H9 (cell line): ENCODE measurements around the gene HEATR9. TPM values are rescaled to one million over a fixed set of nuclear protein-coding genes. Genes with fewer than 3 reads are reported as not detected.

Source experiments
- DNase-seq: peaks from one replicate; pipeline ENCODE4 v3.0.0-alpha.2; 2017
- H2AFZ ChIP-seq: one replicate; pipeline ENCODE4 v1.6.1; 2013; ENCODE audit warnings: mild to moderate bottlenecking, low read length, control low read depth, moderate library complexity
- H2AK5ac ChIP-seq: 2 replicates; pipeline ENCODE4 v1.6.1; 2013; ENCODE audit warnings: low read length, control low read depth, mixed read lengths; ENCODE audit not compliant: insufficient read length
- H2BK120ac ChIP-seq: one replicate; pipeline ENCODE4 v1.6.1; 2013; ENCODE audit warnings: low read depth, mild to moderate bottlenecking, low read length, control low read depth, inconsistent platforms; ENCODE audit not compliant: poor library complexity, severe bottlenecking
- H2BK12ac ChIP-seq: 2 replicates; pipeline ENCODE4 v1.6.1; 2013; ENCODE audit warnings: low read length, control low read depth, mixed read lengths, low read depth; ENCODE audit not compliant: insufficient read length
- H2BK15ac ChIP-seq: 2 replicates; pipeline ENCODE4 v1.6.1; 2013; ENCODE audit warnings: low read depth, low read length, control low read depth
- H2BK20ac ChIP-seq: one replicate; pipeline ENCODE4 v1.6.1; 2013; ENCODE audit warnings: low read depth, mild to moderate bottlenecking, low read length, control low read depth, inconsistent platforms; ENCODE audit not compliant: poor library complexity, severe bottlenecking
- H2BK5ac ChIP-seq: 2 replicates; pipeline ENCODE4 v1.6.1; 2013; ENCODE audit warnings: low read length, control low read depth, mixed read lengths; ENCODE audit not compliant: insufficient read length
- H3K14ac ChIP-seq: 2 replicates; pipeline ENCODE4 v1.6.1; 2013; ENCODE audit warnings: low read length, control low read depth; ENCODE audit not compliant: insufficient read depth
- H3K18ac ChIP-seq: 2 replicates; pipeline ENCODE4 v1.6.1; 2013; ENCODE audit warnings: low read depth, mild to moderate bottlenecking, mixed read lengths, low read length, control low read depth; ENCODE audit not compliant: insufficient read length
- H3K23ac ChIP-seq: 2 replicates; pipeline ENCODE4 v1.6.1; 2013; ENCODE audit warnings: low read length, control low read depth, mixed read lengths, low read depth; ENCODE audit not compliant: insufficient read length
- H3K23me2 ChIP-seq: 2 replicates; pipeline ENCODE4 v1.6.1; 2013; ENCODE audit warnings: low read depth, mild to moderate bottlenecking, mixed read lengths, low read length, control low read depth; ENCODE audit not compliant: insufficient read length, poor library complexity, severe bottlenecking
- H3K27ac ChIP-seq: 2 replicates; pipeline ENCODE4 v1.5.1; 2013; ENCODE audit warnings: low read length, control low read depth, mixed read lengths, low read depth; ENCODE audit not compliant: insufficient read length
- H3K27me3 ChIP-seq: 2 replicates; pipeline ENCODE4 v1.6.1; 2013; ENCODE audit warnings: low read length, control low read depth, inconsistent platforms; ENCODE audit not compliant: insufficient read depth
- H3K4ac ChIP-seq: 2 replicates; pipeline ENCODE4 v1.6.1; 2013; ENCODE audit warnings: low read depth, mild to moderate bottlenecking, control low read depth, inconsistent platforms, low read length, moderate library complexity
- H3K4me1 ChIP-seq: 2 replicates; pipeline ENCODE4 v1.6.1; 2013; ENCODE audit warnings: low read length, control low read depth, inconsistent platforms; ENCODE audit not compliant: insufficient read depth
- H3K4me2 ChIP-seq: 2 replicates; pipeline ENCODE4 v1.6.1; 2013; ENCODE audit warnings: low read length, control low read depth, mixed read lengths; ENCODE audit not compliant: insufficient read length, insufficient read depth
- H3K56ac ChIP-seq: 2 replicates; pipeline ENCODE4 v1.6.1; 2013; ENCODE audit warnings: low read depth, mild to moderate bottlenecking, mixed read lengths, low read length, control low read depth; ENCODE audit not compliant: insufficient read length
- H3K79me1 ChIP-seq: 2 replicates; pipeline ENCODE4 v1.6.1; 2013; ENCODE audit warnings: low read depth, mild to moderate bottlenecking, moderate library complexity, low read length, control low read depth, inconsistent platforms; ENCODE audit not compliant: insufficient read depth, poor library complexity, severe bottlenecking
- H3K79me2 ChIP-seq: 2 replicates; pipeline ENCODE4 v1.6.1; 2013; ENCODE audit warnings: low read length, control low read depth, inconsistent platforms; ENCODE audit not compliant: insufficient read depth
- H3K9ac ChIP-seq: 2 replicates; pipeline ENCODE4 v1.6.1; 2013; ENCODE audit warnings: low read length, control low read depth, mixed read lengths; ENCODE audit not compliant: insufficient read length; ENCODE audit errors: extremely low read depth
- H3K9me3 ChIP-seq: one replicate; pipeline ENCODE4 v1.6.1; 2013; ENCODE audit warnings: low read depth, low read length, inconsistent platforms; ENCODE audit not compliant: control insufficient read depth
- H3T11ph ChIP-seq: one replicate; pipeline ENCODE4 v1.6.1; 2013; ENCODE audit warnings: mild to moderate bottlenecking, low read length, control low read depth, inconsistent platforms
- H4K20me1 ChIP-seq: one replicate; pipeline ENCODE4 v1.6.1; 2013; ENCODE audit not compliant: control insufficient read depth, insufficient read length, insufficient read depth
- H4K5ac ChIP-seq: 2 replicates; pipeline ENCODE4 v1.6.1; 2013; ENCODE audit warnings: low read depth, mild to moderate bottlenecking, mixed read lengths, low read length, control low read depth; ENCODE audit not compliant: insufficient read length
- H4K8ac ChIP-seq: replicated peaks from 2 replicates; pipeline ENCODE4 v1.6.1; 2013; ENCODE audit warnings: low read length, control low read depth, mixed read lengths, low read depth; ENCODE audit not compliant: insufficient read length
- H4K91ac ChIP-seq: 2 replicates; pipeline ENCODE4 v1.6.1; 2013; ENCODE audit warnings: low read depth, mild to moderate bottlenecking, moderate library complexity, mixed read lengths, low read length, control low read depth; ENCODE audit not compliant: insufficient read length
- H3K27ac Mint-ChIP-seq, 3 experiments: 2 replicates in 2 of 3; 3 replicates in 1 of 3; pipeline ENCODE4 v1.8.0; 2020 to 2021; ENCODE audit warnings: mixed read lengths in 3 of 3, mild to moderate bottlenecking in 1 of 3, moderate library complexity in 1 of 3
- H3K27me3 Mint-ChIP-seq: 2 replicates; pipeline ENCODE4 v1.8.0; 2021; ENCODE audit warnings: low read depth, mild to moderate bottlenecking, moderate library complexity, mixed read lengths
- H3K36me3 Mint-ChIP-seq, 3 experiments: 2 replicates in 2 of 3; 3 replicates in 1 of 3; pipeline ENCODE4 v1.8.0; 2020 to 2021; ENCODE audit warnings: low read depth in 3 of 3, mixed read lengths in 3 of 3; ENCODE audit not compliant: insufficient read depth in 1 of 3
- H3K4me1 Mint-ChIP-seq, 2 experiments: 2 replicates each; pipeline ENCODE4 v1.8.0; 2020; ENCODE audit warnings: mixed read lengths in 2 of 2
- H3K4me3 Mint-ChIP-seq, 2 experiments: 2 replicates in 1 of 2; 3 replicates in 1 of 2; pipeline ENCODE4 v1.8.0; 2020 to 2021; ENCODE audit warnings: mild to moderate bottlenecking in 2 of 2, mixed read lengths in 2 of 2, moderate library complexity in 1 of 2
- H3K9me3 Mint-ChIP-seq, 2 experiments: 2 replicates in 1 of 2; 3 replicates in 1 of 2; pipeline ENCODE4 v1.8.0; 2020; ENCODE audit warnings: mild to moderate bottlenecking in 2 of 2, mixed read lengths in 2 of 2, moderate library complexity in 1 of 2
- CTCF ChIP-seq: fragments of 200-600 bp; sonication (generic); conservative IDR thresholded peaks from 3 replicates; pipeline ENCODE4 v1.8.0; 2021; ENCODE audit warnings: antibody characterized with exemption, mild to moderate bottlenecking
- WGBS: extraction: QIAGEN DNeasy Blood & Tissue Kit; methylation state at CpG from one replicate; pipeline ENCODE4 v1.1.7; 2013; ENCODE audit warnings: missing lambda C conversion rate, low lambda C conversion rate, mixed read lengths; ENCODE audit not compliant: insufficient read length; ENCODE audit errors: extremely low coverage; 5-methylcytosine and 5-hydroxymethylcytosine counted together
- total RNA-seq: library from RNA; stranded (reverse); gene quantifications from 2 replicates; pipeline ENCODE4 v1.2.1, GENCODE V29; 2021

The HEATR9 gene
- total RNA-seq, 1 experiment from 2014 or later = not detected

- no peak overlapping the region for H3T11ph ChIP-seq
- Mint-ChIP-seq H3K4me1 (peaks cover 11 to 15% of the 10 kb centered on the region in 2 experiments; a peak in 3 of 4 replicates), H3K27ac (no peak overlapping the region), H3K36me3 (peaks cover 41 to 76% (median 58%) of the 10 kb centered on the region in 3 experiments; a peak in 6 of 7 replicates), H3K27me3 (no peaks in the 10 kb centered on the region), H3K9me3 (no peaks in the 10 kb centered on the region), H3K4me3 (no peak overlapping the region)
- H3K23ac ChIP-seq = no peak overlapping the region
- H4K91ac ChIP-seq = no peak overlapping the region
- no peak overlapping the region for H3K14ac ChIP-seq
- TF ChIP-seq CTCF = no peak
- no peak overlapping the region for H3K9ac ChIP-seq
- H2BK120ac ChIP-seq = no peak overlapping the region
- WGBS = no CpG with 5 or more reads among the region's 1 CpG
- peaks cover 2% of the 10 kb centered on the region for H3K79me1 ChIP-seq
- no peak overlapping the region for H2AK5ac ChIP-seq
- H2BK20ac ChIP-seq = no peak overlapping the region
- H2AFZ ChIP-seq = no peak overlapping the region
- H2BK12ac ChIP-seq = no peak overlapping the region
- H3K4ac ChIP-seq = no peak overlapping the region
- H4K8ac ChIP-seq = no peak overlapping the region
- H4K5ac ChIP-seq = no peak overlapping the region
- H3K9me3 ChIP-seq = no peaks in the 10 kb centered on the region
- no peaks in the 10 kb centered on the region for H3K27me3 ChIP-seq
- no peak overlapping the region for H2BK15ac ChIP-seq
- no peaks in the 10 kb centered on the region for H3K4me1 ChIP-seq
- H3K4me2 ChIP-seq = no peak overlapping the region
- no peaks in the 10 kb centered on the region for H3K23me2 ChIP-seq
- no peak overlapping the region for H3K18ac ChIP-seq
- DNase-seq = no peak
- no peak overlapping the region for H3K56ac ChIP-seq
- H3K79me2 ChIP-seq = peaks cover 19% of the 10 kb centered on the region; the same call in 1 of the 2 replicates
- no peak overlapping the region for H3K27ac ChIP-seq
- no peaks in the 10 kb centered on the region for H4K20me1 ChIP-seq
- no peak overlapping the region for H2BK5ac ChIP-seq
Observed at GRCh38 chr17:35817196-35817595, 51.5 kb downstream of the HEATR9 start.
